LoVo (cell line): ENCODE results near the gene STXBP2.

Experiments used
- DNase-seq: peaks from one replicate; pipeline ENCODE4 v3.0.0-alpha.2; 2016; ENCODE audit warnings: low spot score

Gene STXBP2

GRCh38 chr19:7636691-7637373 lies at the start of gene STXBP2:
Gene STXBP2, plus strand, starts transcription at chr19:7637110. Its CDS starts 40 bp downstream, at chr19:7637150.
- peak; percentile 90 for DNase-seq

GRCh38 chr19:7589822-7590221 lies 47.1 kb upstream of the STXBP2 start:
- DNase-seq: no peak

- DNase-seq: no peak
Observed at GRCh38 chr19:7590256-7590655, 46.7 kb upstream of the STXBP2 start.

GRCh38 chr19:7595466-7596133 lies 41.3 kb upstream of the STXBP2 start, which contains the start of gene CAMSAP3:
Gene CAMSAP3, plus strand, starts transcription at chr19:7595863. Its CDS starts 140 bp downstream, at chr19:7596003.
- peak; percentile 76 for DNase-seq

GRCh38 chr19:7596211-7596937 lies 40.5 kb upstream of the STXBP2 start:
- DNase-seq: no peak

GRCh38 chr19:7597689-7598088 lies 39.2 kb upstream of the STXBP2 start:
- no peak for DNase-seq

GRCh38 chr19:7598180-7598579 lies 38.7 kb upstream of the STXBP2 start:
- DNase-seq: no peak

- no peak for DNase-seq
Observed at GRCh38 chr19:7600721-7601120, 36.2 kb upstream of the STXBP2 start.

GRCh38 chr19:7602240-7602934 lies 34.5 kb upstream of the STXBP2 start:
- DNase-seq: no peak

- no peak for DNase-seq
Observed at GRCh38 chr19:7602935-7603497, 33.9 kb upstream of the STXBP2 start.

GRCh38 chr19:7603919-7604318 lies 33.0 kb upstream of the STXBP2 start:
- no peak for DNase-seq

GRCh38 chr19:7605490-7606222 lies 31.3 kb upstream of the STXBP2 start:
- no peak for DNase-seq

GRCh38 chr19:7606289-7606688 lies 30.6 kb upstream of the STXBP2 start:
- no peak for DNase-seq

- no peak for DNase-seq
Observed at GRCh38 chr19:7607212-7607873, 29.6 kb upstream of the STXBP2 start.

- DNase-seq: no peak
Observed at GRCh38 chr19:7607874-7608560, 28.9 kb upstream of the STXBP2 start.

- DNase-seq: no peak
Observed at GRCh38 chr19:7610491-7611240, 26.2 kb upstream of the STXBP2 start.

- no peak for DNase-seq
Observed at GRCh38 chr19:7611541-7612279, 25.2 kb upstream of the STXBP2 start.
